MG63 (cell line): ENCODE results near the gene PITX2. TPM values are rescaled to one million over a fixed set of nuclear protein-coding genes. Genes with fewer than 3 reads are reported as not detected.
"Not testable (repeated sequence)": the region's sequence is repeated elsewhere in the genome, so short reads cannot be mapped to it uniquely, and the experiment has no call there.

ENCODE experiments used
- DNase-seq: peaks from one replicate; pipeline ENCODE4 v3.0.0-alpha.2; 2020
- H3K27me3 ChIP-seq: fragments of 250-450 bp; sonication (Bioruptor Pico); 2 replicates; pipeline ENCODE4 v1.5.1; 2020; ENCODE audit warnings: mild to moderate bottlenecking, moderate library complexity
- H3K36me3 ChIP-seq: fragments of 250-450 bp; sonication (Bioruptor Pico); 2 replicates; pipeline ENCODE4 v1.5.1; 2020; ENCODE audit warnings: mild to moderate bottlenecking, moderate library complexity
- H3K4me3 ChIP-seq: fragments of 250-450 bp; sonication (Bioruptor Pico); 2 replicates; pipeline ENCODE4 v1.5.1; 2020; ENCODE audit warnings: mild to moderate bottlenecking, moderate library complexity
- H3K9me3 ChIP-seq: fragments of 250-450 bp; sonication (Bioruptor Pico); 2 replicates; pipeline ENCODE4 v1.5.1; 2020; ENCODE audit warnings: mild to moderate bottlenecking, moderate library complexity
- total RNA-seq: library from RNA; depleted of rRNA; stranded (reverse); fragments of >200 nt; shearing (Covaris generic); gene quantifications from 2 replicates; pipeline ENCODE4 v1.2.3, GENCODE V29; 2014; ENCODE audit warnings: low replicate concordance; rRNA removed

PITX2 gene
- total RNA-seq, 1 experiment from 2014 or later = 6.7 TPM

- H3K4me3 ChIP-seq = no peak overlapping the region
- no peaks in the 10 kb centered on the region for H3K9me3 ChIP-seq
- no peaks in the 10 kb centered on the region for H3K27me3 ChIP-seq
- no peak for DNase-seq
- H3K36me3 ChIP-seq = no peaks in the 10 kb centered on the region
These were observed 17.8 kb downstream of the PITX2 start for GRCh38 chr4:110605077-110605476.

GRCh38 chr4:110602061-110602460 is 20.8 kb downstream of the PITX2 start:
- Histone ChIP-seq H3K4me3 (no peak overlapping the region), H3K27me3 (no peaks in the 10 kb centered on the region), H3K9me3 (no peaks in the 10 kb centered on the region), H3K36me3 (no peaks in the 10 kb centered on the region)
- no peak for DNase-seq

GRCh38 chr4:110597582-110597981 is 25.3 kb downstream of the PITX2 start:
- H3K4me3 ChIP-seq = no peak overlapping the region
- peaks cover 4% of the 10 kb centered on the region for H3K9me3 ChIP-seq
- no peaks in the 10 kb centered on the region for H3K27me3 ChIP-seq
- H3K36me3 ChIP-seq = no peaks in the 10 kb centered on the region
- no peak for DNase-seq

GRCh38 chr4:110596431-110596830 is 26.4 kb downstream of the PITX2 start:
- Histone ChIP-seq H3K9me3 (peaks cover 4% of the 10 kb centered on the region), H3K36me3 (no peaks in the 10 kb centered on the region), H3K4me3 (no peak overlapping the region), H3K27me3 (no peaks in the 10 kb centered on the region)
- DNase-seq = no peak

- H3K4me3 ChIP-seq = no peak overlapping the region
- H3K36me3 ChIP-seq = no peaks in the 10 kb centered on the region
- peaks cover 4% of the 10 kb centered on the region for H3K9me3 ChIP-seq
- no peaks in the 10 kb centered on the region for H3K27me3 ChIP-seq
- no peak for DNase-seq
These were observed 27.3 kb downstream of the PITX2 start for GRCh38 chr4:110595583-110595982.

GRCh38 chr4:110589297-110589696 is 33.6 kb downstream of the PITX2 start:
- Histone ChIP-seq H3K9me3 (no peaks in the 10 kb centered on the region), H3K27me3 (no peaks in the 10 kb centered on the region), H3K4me3 (no peak overlapping the region), H3K36me3 (no peaks in the 10 kb centered on the region)
- no peak for DNase-seq

GRCh38 chr4:110587666-110588285 is 35.1 kb downstream of the PITX2 start:
- no peak for DNase-seq
- Histone ChIP-seq H3K4me3 (no peak overlapping the region), H3K27me3 (no peaks in the 10 kb centered on the region), H3K9me3 (no peaks in the 10 kb centered on the region), H3K36me3 (no peaks in the 10 kb centered on the region)

GRCh38 chr4:110586131-110586850 is 36.6 kb downstream of the PITX2 start:
- Histone ChIP-seq H3K27me3 (no peaks in the 10 kb centered on the region), H3K9me3 (no peaks in the 10 kb centered on the region), H3K36me3 (no peaks in the 10 kb centered on the region), H3K4me3 (peak overlapping the region; percentile 29)
- DNase-seq = no peak

- not testable (repeated sequence) for DNase-seq, H3K36me3 ChIP-seq, H3K9me3 ChIP-seq, H3K27me3 ChIP-seq, H3K4me3 ChIP-seq
These were observed 46.2 kb downstream of the PITX2 start for GRCh38 chr4:110576696-110577095.

Other genes with a start within 250 kb of the PITX2 start
- gene ENPEP, start 146.9 kb downstream of the PITX2 start, total RNA-seq = not detected in 2 replicates